Epithelial cell of esophagus (primary cell): ENCODE results near the gene TCAP.

ENCODE experiments used
- DNase-seq: peaks from one replicate; pipeline ENCODE4 v3.0.0; 2010; ENCODE audit warnings: low read depth
- H3K4me3 ChIP-seq: 2 replicates; pipeline ENCODE4 v1.5.1; 2011; ENCODE audit warnings: mild to moderate bottlenecking, low read length, control low read depth
- CTCF ChIP-seq: IDR thresholded peaks from 2 replicates; pipeline ENCODE4 v1.5.1; 2011; ENCODE audit warnings: low read depth, mild to moderate bottlenecking, low read length, control low read depth, inconsistent platforms; ENCODE audit not compliant: insufficient read depth; ENCODE audit errors: missing control alignments

Gene TCAP

GRCh38 chr17:39651923-39652586 is 13.1 kb upstream of the TCAP start:
- no peak for DNase-seq
- TF ChIP-seq CTCF, result no peak
- H3K4me3 ChIP-seq, result no peak overlapping the region

GRCh38 chr17:39652587-39653315 is 12.4 kb upstream of the TCAP start:
- H3K4me3 ChIP-seq, result no peak overlapping the region
- no peak for DNase-seq
- TF ChIP-seq CTCF, result no peak

GRCh38 chr17:39653316-39653661 is 11.9 kb upstream of the TCAP start:
- no peak overlapping the region for H3K4me3 ChIP-seq
- TF ChIP-seq CTCF, result no peak
- no peak for DNase-seq

- no peak overlapping the region for H3K4me3 ChIP-seq
- TF ChIP-seq CTCF, result peak; percentile 82
- DNase-seq, result peak; percentile 47
Observed at GRCh38 chr17:39653662-39654331, 11.4 kb upstream of the TCAP start.

GRCh38 chr17:39655105-39655504 is 10.0 kb upstream of the TCAP start:
- no peak for TF ChIP-seq CTCF
- H3K4me3 ChIP-seq, result no peak overlapping the region

GRCh38 chr17:39658346-39658745 is 6.8 kb upstream of the TCAP start:
- DNase-seq, result no peak
- H3K4me3 ChIP-seq, result no peak overlapping the region
- no peak for TF ChIP-seq CTCF

More at GRCh38 chr17:39655105-39655504, 10.0 kb upstream of the TCAP start:
- DNase-seq, result no peak
